ENCODE results near the gene IFT88. TPM values are rescaled to one million over a fixed set of nuclear protein-coding genes. Genes with fewer than 3 reads are reported as not detected.

The IFT88 gene
- total RNA-seq, 1 donor from 2014 or later: 8.7 TPM

- no peaks in the 10 kb centered on the region for H3K36me3 Mint-ChIP-seq (ENCODE audit: unreplicated experiment)
- DNase-seq: no peak
- no peak for TF ChIP-seq CTCF (IDR thresholded peaks at IDR 0.05; ENCODE audit: partially characterized antibody, unreplicated experiment)
- no peak overlapping the region for H3K27ac Mint-ChIP-seq (ENCODE audit: unreplicated experiment)
- H3K9me3 Mint-ChIP-seq (ENCODE audit: unreplicated experiment): peaks cover 9% of the 10 kb centered on the region
- peaks cover 4% of the 10 kb centered on the region for H3K4me1 Mint-ChIP-seq (ENCODE audit: low read depth, unreplicated experiment)
- H3K4me3 Mint-ChIP-seq (ENCODE audit: unreplicated experiment): no peak overlapping the region
- H3K27me3 Mint-ChIP-seq (ENCODE audit: unreplicated experiment): peaks cover 6% of the 10 kb centered on the region
Measured at GRCh38 chr13:20708216-20708615, 141.3 kb downstream of the IFT88 start.

- Mint-ChIP-seq H3K4me1 (ENCODE audit: low read depth, unreplicated experiment) (peaks cover 11% of the 10 kb centered on the region), H3K27me3 (ENCODE audit: unreplicated experiment) (peaks cover 8% of the 10 kb centered on the region), H3K4me3 (ENCODE audit: unreplicated experiment) (no peak overlapping the region), H3K9me3 (ENCODE audit: unreplicated experiment) (peaks cover 9% of the 10 kb centered on the region), H3K27ac (ENCODE audit: unreplicated experiment) (no peak overlapping the region), H3K36me3 (ENCODE audit: unreplicated experiment) (no peaks in the 10 kb centered on the region)
- no peak for DNase-seq
- TF ChIP-seq CTCF (IDR thresholded peaks at IDR 0.05; ENCODE audit: partially characterized antibody, unreplicated experiment): no peak
Measured at GRCh38 chr13:20709369-20709768, 142.4 kb downstream of the IFT88 start.

- H3K27ac Mint-ChIP-seq (ENCODE audit: unreplicated experiment): no peak overlapping the region
- DNase-seq: no peak
- H3K4me3 Mint-ChIP-seq (ENCODE audit: unreplicated experiment): no peak overlapping the region
- peaks cover 6% of the 10 kb centered on the region for H3K27me3 Mint-ChIP-seq (ENCODE audit: unreplicated experiment)
- H3K4me1 Mint-ChIP-seq (ENCODE audit: low read depth, unreplicated experiment): peaks cover 14% of the 10 kb centered on the region
- H3K36me3 Mint-ChIP-seq (ENCODE audit: unreplicated experiment): no peaks in the 10 kb centered on the region
- peaks cover 7% of the 10 kb centered on the region for H3K9me3 Mint-ChIP-seq (ENCODE audit: unreplicated experiment)
- no peak for TF ChIP-seq CTCF (IDR thresholded peaks at IDR 0.05; ENCODE audit: partially characterized antibody, unreplicated experiment)
Measured at GRCh38 chr13:20709782-20710181, 142.8 kb downstream of the IFT88 start.

- H3K27me3 Mint-ChIP-seq (ENCODE audit: unreplicated experiment): peaks cover 3% of the 10 kb centered on the region
- no peak overlapping the region for H3K4me3 Mint-ChIP-seq (ENCODE audit: unreplicated experiment)
- peaks cover under 1% of the 10 kb centered on the region for H3K9me3 Mint-ChIP-seq (ENCODE audit: unreplicated experiment)
- H3K27ac Mint-ChIP-seq (ENCODE audit: unreplicated experiment): no peak overlapping the region
- no peak for TF ChIP-seq CTCF (IDR thresholded peaks at IDR 0.05; ENCODE audit: partially characterized antibody, unreplicated experiment)
- peaks cover 14% of the 10 kb centered on the region for H3K4me1 Mint-ChIP-seq (ENCODE audit: low read depth, unreplicated experiment)
- H3K36me3 Mint-ChIP-seq (ENCODE audit: unreplicated experiment): no peaks in the 10 kb centered on the region
- no peak for DNase-seq
Measured at GRCh38 chr13:20711301-20712044, 144.5 kb downstream of the IFT88 start.

- peaks cover 23% of the 10 kb centered on the region for H3K4me1 Mint-ChIP-seq (ENCODE audit: low read depth, unreplicated experiment)
- peaks cover 3% of the 10 kb centered on the region for H3K27me3 Mint-ChIP-seq (ENCODE audit: unreplicated experiment)
- no peaks in the 10 kb centered on the region for H3K36me3 Mint-ChIP-seq (ENCODE audit: unreplicated experiment)
- H3K9me3 Mint-ChIP-seq (ENCODE audit: unreplicated experiment): no peaks in the 10 kb centered on the region
- H3K4me3 Mint-ChIP-seq (ENCODE audit: unreplicated experiment): no peak overlapping the region
- no peak overlapping the region for H3K27ac Mint-ChIP-seq (ENCODE audit: unreplicated experiment)
- DNase-seq: no peak
- TF ChIP-seq CTCF (IDR thresholded peaks at IDR 0.05; ENCODE audit: partially characterized antibody, unreplicated experiment): no peak
Measured at GRCh38 chr13:20713014-20713376, 146.0 kb downstream of the IFT88 start.

Measured in glutamatergic neuron (in vitro differentiated cells).